Activated CD8-positive, alpha-beta memory T cell treated with anti-CD3 and anti-CD28 coated beads for 36 hours (primary cell): ENCODE data around the gene CAMTA1. TPM values are rescaled to one million over a fixed set of nuclear protein-coding genes. Genes with fewer than 3 reads are reported as not detected.

ENCODE experiments used
- CTCF ChIA-PET: fragments of 350-600 bp; sonication (Branson Sonifier 250); formaldehyde crosslinking; loops from one replicate; lab custom pipeline; 2021; ENCODE audit warnings: antibody characterized with exemption; lab: Charles Lee
- POLR2A ChIA-PET: fragments of 350-600 bp; sonication (Branson Sonifier 250); formaldehyde crosslinking; loops from one replicate; lab custom pipeline; 2021; ENCODE audit warnings: antibody characterized with exemption; lab: Charles Lee
- total RNA-seq, 2 experiments: library from RNA; stranded (reverse); gene quantifications; one replicate each; pipeline ENCODE4 v1.2.3, GENCODE V29; 2021

CAMTA1 gene
- total RNA-seq, 2 experiments from 2014 or later = 66.5 to 72.5 TPM

DNA sequence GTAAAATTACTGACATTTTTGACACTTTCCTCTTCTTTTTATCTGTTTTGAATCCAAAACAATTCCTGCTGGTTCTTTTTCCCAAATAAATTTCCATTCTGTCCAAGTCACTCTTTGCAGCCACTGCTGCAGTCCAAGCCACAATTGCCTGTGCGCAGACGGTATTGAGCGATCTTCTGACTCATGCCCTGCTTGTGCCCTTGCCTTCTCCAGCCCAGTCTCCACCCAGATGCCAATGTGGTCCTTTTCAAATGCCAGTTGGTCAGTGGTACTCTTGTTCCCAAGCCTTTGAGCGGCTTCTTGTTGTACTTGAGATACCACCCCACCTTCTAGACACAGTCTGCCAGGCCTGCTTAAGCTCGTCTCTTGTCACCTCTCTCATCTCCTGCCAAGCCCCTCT, 78.9 kb downstream of the CAMTA1 start:
- ChIA-PET CTCF (no interaction called here), POLR2A (no interaction called here)

DNA sequence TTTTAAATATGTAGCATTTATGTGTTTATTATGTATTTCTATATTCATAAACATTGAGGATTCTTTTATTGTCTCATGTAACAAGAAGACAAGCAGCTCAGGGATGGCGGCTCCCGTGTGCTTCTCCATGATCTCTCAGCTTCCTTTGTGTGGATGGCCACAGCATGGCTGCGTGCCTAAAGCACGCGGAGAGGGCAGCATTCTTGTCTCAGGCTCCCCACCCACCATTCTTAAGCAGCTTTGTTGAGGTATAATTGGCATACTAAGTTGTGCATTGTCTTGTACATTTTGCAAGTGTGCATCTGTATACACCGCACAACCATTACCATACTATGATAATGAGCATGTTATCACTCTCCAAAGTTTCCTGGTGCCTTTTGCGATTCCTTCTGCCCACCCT, 81.6 kb downstream of the CAMTA1 start:
- ChIA-PET CTCF (no interaction called here), POLR2A (no interaction called here)

GRCh38 chr1:6867321-6867720, 82.1 kb downstream of the CAMTA1 start:
- ChIA-PET CTCF (no interaction called here), POLR2A (no interaction called here)

- CTCF ChIA-PET = no interaction called here
- POLR2A ChIA-PET = no interaction called here
These were observed 82.7 kb downstream of the CAMTA1 start for GRCh38 chr1:6867729-6868659.

DNA sequence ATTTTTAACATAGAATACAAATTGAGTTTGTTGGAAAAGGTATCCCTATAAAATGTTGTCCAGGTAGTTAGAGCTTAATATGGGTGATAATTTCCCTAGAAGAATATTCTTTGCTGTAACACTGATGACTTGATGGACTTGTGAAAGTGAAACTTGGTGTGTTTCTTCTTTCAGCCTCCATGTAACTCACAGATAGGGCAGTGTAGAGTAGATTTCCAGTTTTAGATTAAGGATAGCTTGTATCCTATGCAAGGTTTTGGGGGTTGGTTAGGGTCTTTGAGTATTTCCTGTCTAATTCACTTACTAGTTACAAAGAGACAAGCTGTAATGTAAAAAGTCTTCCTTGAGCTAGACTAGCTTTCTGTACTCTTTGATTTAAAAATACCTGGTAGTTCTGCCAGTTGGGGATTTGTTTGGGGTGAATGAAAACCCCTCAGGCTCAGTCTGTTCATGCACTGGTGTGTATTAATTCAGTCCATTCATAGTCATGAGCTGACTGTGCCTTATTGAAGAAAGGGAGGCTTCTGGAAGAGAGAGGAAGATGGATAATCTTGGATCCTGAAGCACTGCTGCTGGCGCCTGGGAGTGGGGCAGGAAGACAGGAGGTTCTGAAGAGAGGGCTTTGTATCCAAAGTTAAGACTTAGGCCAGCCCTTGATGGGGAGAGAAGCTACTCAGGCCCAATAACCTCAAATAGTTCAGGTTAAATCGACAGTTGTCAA, 83.6 kb downstream of the CAMTA1 start:
- POLR2A ChIA-PET = no interaction called here
- CTCF ChIA-PET = no interaction called here

DNA sequence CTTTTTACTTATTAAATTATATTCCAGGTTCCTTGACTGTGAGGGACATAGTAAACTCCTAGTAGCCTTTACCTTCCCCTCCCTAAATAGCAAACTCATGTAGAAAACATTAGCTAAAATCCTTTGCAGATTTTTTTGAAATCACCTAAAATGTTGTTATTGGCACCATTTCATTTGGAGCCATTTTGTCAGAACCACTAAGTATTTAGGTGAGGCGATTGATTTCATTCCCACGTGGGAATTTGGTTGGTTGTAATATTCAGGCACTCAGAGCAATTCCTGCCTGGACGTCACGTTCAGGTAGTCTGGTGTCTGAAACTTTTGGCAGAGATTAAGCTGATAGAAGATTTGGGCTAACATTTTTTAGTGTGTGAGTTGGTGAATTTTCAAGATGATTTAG, 84.3 kb downstream of the CAMTA1 start:
- CTCF ChIA-PET = no interaction called here

DNA sequence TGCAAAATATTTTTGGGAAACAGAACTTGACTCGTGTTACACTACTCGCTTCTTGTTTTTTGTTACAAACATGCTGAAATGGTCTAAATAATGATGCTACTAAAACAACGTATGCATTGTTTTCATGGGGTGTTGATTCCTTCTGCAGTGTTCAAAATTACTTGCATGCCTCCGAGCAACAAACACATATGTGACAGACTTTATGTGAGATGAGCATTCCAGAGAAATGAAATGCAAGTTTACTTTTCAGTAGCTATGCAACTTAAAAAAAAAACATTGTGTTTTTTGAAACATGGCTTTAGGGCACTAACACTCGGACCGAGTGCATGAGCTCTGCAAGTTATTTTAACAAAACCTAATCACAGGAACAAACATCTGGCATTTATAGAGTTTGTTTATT, 84.8 kb downstream of the CAMTA1 start:
- CTCF ChIA-PET = interaction anchor here (0.8 kb wide), 1 partner anchor 52 kb away, joined by 3 read pairs; no protein-coding TSS in a partner anchor
- POLR2A ChIA-PET = no interaction called here

More for the DNA sequence above, 84.3 kb downstream of the CAMTA1 start:
- POLR2A ChIA-PET = no interaction called here

GRCh38 chr1:6870571-6870970, 85.3 kb downstream of the CAMTA1 start:
- ChIA-PET CTCF (interaction anchor here (0.8 kb wide), 1 partner anchor 53 kb away, joined by 3 read pairs; no protein-coding TSS in a partner anchor), POLR2A (no interaction called here)

GRCh38 chr1:6871300-6871972, 86.2 kb downstream of the CAMTA1 start:
- POLR2A ChIA-PET = interaction anchor here (0.6 kb wide), 1 partner anchor 28 kb away, joined by 3 read pairs; no protein-coding TSS in a partner anchor
- CTCF ChIA-PET = no interaction called here

GRCh38 chr1:6872573-6873261, 87.5 kb downstream of the CAMTA1 start:
- POLR2A ChIA-PET = no interaction called here
- CTCF ChIA-PET = no interaction called here

- CTCF ChIA-PET = interaction anchor here (1.0 kb wide), 1 partner anchor 173 kb away, joined by 3 read pairs; no protein-coding TSS in a partner anchor
- POLR2A ChIA-PET = no interaction called here
These were observed 88.2 kb downstream of the CAMTA1 start for GRCh38 chr1:6873298-6874015.

- CTCF ChIA-PET = interaction anchor here (0.8 to 1.0 kb wide), 2 partner anchors 9 to 174 kb away, joined by 3 read pairs; no protein-coding TSS in a partner anchor
These were observed 89.0 kb downstream of the CAMTA1 start for GRCh38 chr1:6874298-6874697.

GRCh38 chr1:6880951-6881690, 95.9 kb downstream of the CAMTA1 start:
- CTCF ChIA-PET = no interaction called here
- POLR2A ChIA-PET = no interaction called here

More at GRCh38 chr1:6874298-6874697, 89.0 kb downstream of the CAMTA1 start:
- POLR2A ChIA-PET = no interaction called here

DNA sequence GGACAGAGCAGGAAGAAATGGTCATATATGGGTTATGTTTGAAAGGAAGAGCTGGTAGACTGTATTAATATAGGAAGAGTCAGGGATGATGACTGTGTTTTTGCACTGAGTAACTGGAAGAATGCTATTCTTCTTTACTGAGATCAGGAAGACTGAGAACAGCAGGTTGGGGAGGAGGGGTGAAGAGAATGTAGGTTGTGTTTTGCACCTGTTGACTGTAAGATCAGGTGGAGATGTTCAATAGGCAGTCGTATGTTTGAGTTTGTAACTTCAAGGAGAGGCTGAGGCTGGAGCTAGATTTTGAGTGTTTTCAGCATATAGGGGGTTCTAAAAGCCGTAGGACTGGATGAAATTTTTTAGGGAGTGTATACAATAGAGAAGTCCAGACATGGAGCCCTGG, 97.2 kb downstream of the CAMTA1 start:
- ChIA-PET CTCF (no interaction called here), POLR2A (no interaction called here)

- ChIA-PET CTCF (no interaction called here), POLR2A (no interaction called here)
These were observed 99.4 kb downstream of the CAMTA1 start for GRCh38 chr1:6884652-6885153.

DNA sequence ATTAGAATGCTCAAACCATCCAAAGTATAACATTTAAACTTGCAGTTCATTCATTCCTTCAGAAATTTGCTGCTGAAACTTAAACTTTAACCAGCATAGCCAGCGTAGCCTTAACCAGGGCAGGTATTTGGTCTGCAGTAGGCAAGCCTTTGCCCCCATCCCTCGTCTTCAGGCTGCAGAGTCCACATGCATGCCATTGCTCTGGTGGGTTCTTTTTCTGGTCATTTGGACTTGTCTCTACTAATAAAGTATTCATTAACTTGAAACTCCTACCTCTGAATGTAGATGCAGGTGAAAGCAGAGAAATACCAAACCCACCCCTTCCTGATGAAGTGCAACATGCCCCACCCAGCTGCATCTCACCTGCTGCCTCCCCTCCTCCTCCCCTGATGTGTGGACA, 100.2 kb downstream of the CAMTA1 start:
- CTCF ChIA-PET = no interaction called here

GRCh38 chr1:6886523-6886922, 101.3 kb downstream of the CAMTA1 start:
- ChIA-PET CTCF (no interaction called here), POLR2A (no interaction called here)

More for the DNA sequence above, 100.2 kb downstream of the CAMTA1 start:
- POLR2A ChIA-PET = no interaction called here

GRCh38 chr1:6888268-6888667, 103.0 kb downstream of the CAMTA1 start:
- POLR2A ChIA-PET = no interaction called here
- CTCF ChIA-PET = no interaction called here
